Gastrocnemius medialis (tissue), 4 donors: Measurements from ENCODE around the gene TDO2.
"Not testable (repeated sequence)": the region's sequence is repeated elsewhere in the genome, so short reads cannot be mapped to it uniquely, and the experiment has no call there.

ENCODE experiments used
- CTCF ChIP-seq, 5 experiments: fragments of 450-650 bp in 3 of 5; fragments of 200-600 bp in 2 of 5; sonication (generic) in 2 of 5; IDR thresholded peaks in 4 of 5; conservative IDR thresholded peaks in 1 of 5; 1 replicate in 4 of 5; 2 replicates in 1 of 5; pipeline ENCODE4 v1.5.1; 2016 to 2019; ENCODE audit warnings: antibody characterized with exemption in 5 of 5, mild to moderate bottlenecking in 3 of 5, moderate library complexity in 3 of 5
- POLR2A ChIP-seq, 2 donors: fragments of 450-650 bp; IDR thresholded peaks; one replicate each; pipeline ENCODE4 v1.6.1; 2017; ENCODE audit warnings: antibody characterized with exemption in 2 of 2, mild to moderate bottlenecking in 2 of 2, moderate library complexity in 2 of 2

DNA sequence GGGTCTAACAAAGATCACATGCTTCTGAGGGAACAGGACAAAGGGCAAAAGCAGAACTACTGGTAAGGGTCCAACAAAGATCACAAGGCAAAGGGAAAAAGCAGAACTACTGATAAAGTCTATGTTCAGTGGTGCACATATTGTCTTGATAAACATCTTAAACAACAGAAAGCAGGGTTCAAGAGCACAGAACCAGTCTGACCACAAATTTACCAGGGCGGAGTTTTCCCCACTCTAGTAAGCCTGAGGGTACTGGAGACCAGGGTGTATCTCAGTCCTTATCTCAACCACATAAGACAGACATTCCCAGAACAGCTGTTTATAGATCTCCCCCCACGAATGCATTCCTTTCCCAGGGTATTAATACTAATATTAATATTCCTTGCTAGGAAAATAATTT is 5.1 kb upstream of the TDO2 start:
- not testable (repeated sequence) for TF ChIP-seq CTCF (IDR thresholded peaks at IDR 0.05 in 4 of 5, conservative IDR thresholded peaks at IDR 0.05 in 1 of 5); POLR2A (IDR thresholded peaks at IDR 0.05)
